GM19397 (cell line): ENCODE results near the gene ELAVL4.

ENCODE experiments used
- ATAC-seq: cut with Tn5 transposase; IDR thresholded peaks from one replicate; pipeline ENCODE4 v1.9.1; 2021; ENCODE audit warnings: mild to moderate bottlenecking, moderate library complexity; ENCODE audit not compliant: unreplicated experiment

Gene ELAVL4

DNA sequence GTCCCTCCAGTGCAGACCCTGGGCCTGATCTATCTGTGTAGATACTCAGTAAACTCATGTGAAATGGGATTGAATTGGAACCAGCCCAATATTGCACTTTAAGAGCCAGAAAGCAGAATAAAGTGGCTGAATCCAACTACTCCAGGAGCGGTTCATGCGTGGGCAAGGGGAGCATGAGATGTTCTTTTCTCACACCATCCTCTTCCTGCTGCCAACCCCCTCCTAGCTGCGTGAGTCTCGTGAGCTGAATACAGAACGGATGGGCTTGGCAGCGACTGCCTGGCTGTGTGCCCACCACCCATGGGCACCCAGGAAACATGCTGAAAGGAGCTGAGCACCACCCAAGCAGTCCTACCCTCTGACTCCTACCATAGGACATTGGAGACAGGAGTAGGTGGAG is 128.3 kb downstream of the ELAVL4 start:
- ATAC-seq, result no peak

GRCh38 chr1:50243939-50244338 is 135.2 kb downstream of the ELAVL4 start:
- ATAC-seq, result no peak

DNA sequence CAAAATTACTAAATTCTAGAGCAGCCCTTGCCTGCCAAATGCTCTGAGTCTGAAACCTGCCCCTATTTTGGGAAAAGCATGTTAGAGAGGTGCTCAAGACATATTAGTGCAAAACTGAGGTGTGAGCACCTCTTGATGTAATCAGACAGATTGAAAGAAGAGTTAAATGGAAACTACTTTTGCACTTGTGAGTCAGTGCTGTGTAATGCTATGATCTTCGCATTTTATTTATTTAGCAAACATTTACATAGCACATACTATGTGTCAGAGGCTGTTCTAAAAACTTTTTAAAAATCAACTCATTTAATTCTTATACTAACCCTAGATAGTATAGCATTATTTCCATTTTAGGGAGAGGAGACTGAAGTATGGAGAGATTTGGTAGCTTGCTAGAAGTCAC is 138.1 kb downstream of the ELAVL4 start:
- no peak for ATAC-seq

DNA sequence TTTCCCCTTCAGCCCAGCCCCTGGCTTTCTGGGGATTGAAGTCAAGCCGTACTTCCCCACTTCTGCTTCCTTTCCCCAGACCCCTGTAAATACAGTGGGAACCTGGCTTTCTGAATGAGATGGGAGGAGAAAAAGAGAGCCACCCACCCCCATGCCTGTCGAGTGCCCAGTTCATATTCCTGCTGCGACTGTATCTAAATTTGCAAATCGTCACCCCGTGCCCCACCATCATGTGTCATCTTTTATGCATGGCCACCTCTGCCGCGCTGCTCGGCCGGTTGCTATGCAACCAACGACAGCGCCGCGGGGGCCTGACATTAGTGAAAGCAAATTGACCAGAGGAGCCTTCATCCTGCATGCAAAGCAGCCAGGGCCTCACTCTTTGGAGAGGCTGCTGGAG is 143.0 kb downstream of the ELAVL4 start:
- peak; percentile 98 for ATAC-seq

GRCh38 chr1:50252196-50252595 is 143.5 kb downstream of the ELAVL4 start:
- ATAC-seq, result no peak
